Activated T-cell treated with anti-CD3 and anti-CD28 coated beads for 48 hours (primary cell): Measurements from ENCODE around the gene TRPM3.

Experiments used
- DNase-seq: peaks from one replicate; pipeline ENCODE4 v3.0.0-alpha.2; 2020; ENCODE audit warnings: low read depth

Gene TRPM3

GRCh38 chr9:70553707-70554673 lies 567.4 kb downstream of the TRPM3 start:
- no peak for DNase-seq

- no peak for DNase-seq
These were observed 568.9 kb downstream of the TRPM3 start for GRCh38 chr9:70552561-70552960.

- no peak for DNase-seq
These were observed 569.6 kb downstream of the TRPM3 start for GRCh38 chr9:70551801-70552200.

GRCh38 chr9:70551396-70551795 lies 570.0 kb downstream of the TRPM3 start:
- no peak for DNase-seq

GRCh38 chr9:70549926-70550325 lies 571.5 kb downstream of the TRPM3 start:
- DNase-seq = no peak

GRCh38 chr9:70542311-70542931 lies 579.0 kb downstream of the TRPM3 start:
- DNase-seq = no peak

- DNase-seq = no peak
These were observed 581.4 kb downstream of the TRPM3 start for GRCh38 chr9:70540016-70540415.

- DNase-seq = no peak
These were observed 581.9 kb downstream of the TRPM3 start for GRCh38 chr9:70539526-70539925.

- no peak for DNase-seq
These were observed 582.4 kb downstream of the TRPM3 start for GRCh38 chr9:70539001-70539400.

GRCh38 chr9:70537084-70537483 lies 584.3 kb downstream of the TRPM3 start:
- no peak for DNase-seq

GRCh38 chr9:70535546-70536323 lies 585.7 kb downstream of the TRPM3 start:
- no peak for DNase-seq

- no peak for DNase-seq
These were observed 587.0 kb downstream of the TRPM3 start for GRCh38 chr9:70534471-70534870.

- no peak for DNase-seq
These were observed 587.4 kb downstream of the TRPM3 start for GRCh38 chr9:70534061-70534460.

- no peak for DNase-seq
These were observed 587.9 kb downstream of the TRPM3 start for GRCh38 chr9:70533492-70533891.

- no peak for DNase-seq
These were observed 588.7 kb downstream of the TRPM3 start for GRCh38 chr9:70532716-70533115.

GRCh38 chr9:70531311-70531710 lies 590.1 kb downstream of the TRPM3 start:
- no peak for DNase-seq

- DNase-seq = no peak
These were observed 590.7 kb downstream of the TRPM3 start for GRCh38 chr9:70530716-70531115.

- no peak for DNase-seq
These were observed 591.6 kb downstream of the TRPM3 start for GRCh38 chr9:70529833-70530232.

- no peak for DNase-seq
These were observed 592.0 kb downstream of the TRPM3 start for GRCh38 chr9:70529377-70529776.

- no peak for DNase-seq
These were observed 594.5 kb downstream of the TRPM3 start for GRCh38 chr9:70526902-70527301.

GRCh38 chr9:70525519-70525918 lies 595.9 kb downstream of the TRPM3 start:
- no peak for DNase-seq

GRCh38 chr9:70519912-70520724 lies 601.3 kb downstream of the TRPM3 start:
- no peak for DNase-seq
